Endothelial cell of umbilical vein (primary cell): Measurements from ENCODE around the gene ACTMAP. TPM values are rescaled to one million over a fixed set of nuclear protein-coding genes. Genes with fewer than 3 reads are reported as not detected.

Experiments used
- BruUV-seq: library from RNA; stranded (reverse); fragments of 400-500 nt; replicated peaks from 2 replicates; lab custom pipeline; 2021; lab: Mats Ljungman, UMichigan
- CTCF ChIA-PET: fragments of 300-600, 350-600 bp; sonication (Branson Sonifier 250); formaldehyde crosslinking; loops from one replicate; lab custom pipeline; 2021; ENCODE audit warnings: antibody characterized with exemption, inconsistent platforms; lab: Charles Lee
- POLR2A ChIA-PET: fragments of 300-600, 350-600 bp; sonication (Branson Sonifier 250); formaldehyde crosslinking; loops from one replicate; lab custom pipeline; 2021; ENCODE audit warnings: antibody characterized with exemption, inconsistent platforms; lab: Charles Lee
- DNase-seq: peaks from one replicate; pipeline ENCODE4 v3.0.0-alpha.2; 2011; ENCODE audit warnings: low read depth, low spot score
- FAIRE-seq: peaks from 2 replicates; lab custom pipeline; 2011; peaks lifted over from hg19 to GRCh38; lab: Jason Lieb, UNC
- H2AFZ ChIP-seq: 2 replicates; pipeline ENCODE4 v1.6.0; 2012; ENCODE audit warnings: low read depth, low read length, control low read depth, inconsistent platforms
- H3K27ac ChIP-seq: 2 replicates; pipeline ENCODE4 v1.5.1; 2011; ENCODE audit warnings: low read depth, mild to moderate bottlenecking, control low read depth, low read length, moderate library complexity; ENCODE audit not compliant: insufficient read depth
- H3K27me3 ChIP-seq, 2 experiments: 2 replicates each; pipeline versions ENCODE4 v1.6.0 to v1.6.1; 2011; ENCODE audit warnings: low read length in 2 of 2, mixed read lengths in 1 of 2; ENCODE audit not compliant: control insufficient read depth in 2 of 2, insufficient read depth in 2 of 2
- H3K36me3 ChIP-seq, 2 experiments: 2 replicates in 1 of 2; 3 replicates in 1 of 2; pipeline ENCODE4 v1.5.1; 2011; ENCODE audit warnings: low read length in 2 of 2, mild to moderate bottlenecking in 1 of 2, moderate library complexity in 1 of 2; ENCODE audit not compliant: control insufficient read depth in 2 of 2, insufficient read depth in 2 of 2; ENCODE audit errors: extremely low read depth in 1 of 2
- H3K4me1 ChIP-seq: 3 replicates; pipeline ENCODE4 v1.5.1; 2011; ENCODE audit warnings: mild to moderate bottlenecking, low read length; ENCODE audit not compliant: control insufficient read depth, insufficient read depth; ENCODE audit errors: extremely low read depth
- H3K4me2 ChIP-seq: 2 replicates; pipeline ENCODE4 v1.6.1; 2011; ENCODE audit warnings: low read length, control low read depth, mixed read lengths; ENCODE audit not compliant: insufficient read depth
- H3K4me3 ChIP-seq, 3 experiments: fragments of 200-600 bp in 1 of 3; sonication (generic), shearing (Covaris generic) in 1 of 3; replicated peaks in 1 of 3; 2 replicates each; pipeline ENCODE4 v1.5.1; 2011 to 2016; ENCODE audit warnings: control low read depth in 3 of 3, low read length in 3 of 3, mild to moderate bottlenecking in 2 of 3, inconsistent platforms in 1 of 3, low read depth in 1 of 3, moderate library complexity in 1 of 3; ENCODE audit not compliant: insufficient read depth in 1 of 3
- H3K79me2 ChIP-seq: 2 replicates; pipeline ENCODE4 v1.6.0; 2012; ENCODE audit warnings: low read length, inconsistent platforms; ENCODE audit not compliant: control insufficient read depth, insufficient read depth
- H3K9ac ChIP-seq: replicated peaks from 2 replicates; pipeline ENCODE3; 2011; ENCODE audit warnings: low read length, control low read depth; ENCODE audit not compliant: insufficient read depth; ENCODE audit errors: extremely low read depth
- H3K9me1 ChIP-seq: replicated peaks from 3 replicates; pipeline ENCODE4 v1.6.0; 2011; ENCODE audit warnings: mild to moderate bottlenecking, low read length; ENCODE audit not compliant: control insufficient read depth, insufficient read depth; ENCODE audit errors: extremely low read depth
- H3K9me3 ChIP-seq: replicated peaks from 2 replicates; pipeline ENCODE4 v1.5.1; 2012; ENCODE audit warnings: low read length, inconsistent platforms; ENCODE audit not compliant: control insufficient read depth, insufficient read depth
- H4K20me1 ChIP-seq: replicated peaks from 2 replicates; pipeline ENCODE3; 2011; ENCODE audit warnings: mild to moderate bottlenecking, low read length; ENCODE audit not compliant: control insufficient read depth, insufficient read depth; ENCODE audit errors: extremely low read depth
- EZH2 ChIP-seq: IDR thresholded peaks from 2 replicates; pipeline ENCODE4 v1.6.1; 2012; ENCODE audit warnings: borderline replicate concordance, low read depth, mild to moderate bottlenecking, moderate library complexity, low read length, inconsistent platforms; ENCODE audit not compliant: severe bottlenecking
- FOS ChIP-seq: IDR thresholded peaks from 2 replicates; pipeline ENCODE4 v1.6.1; 2011; ENCODE audit warnings: mild to moderate bottlenecking, low read length, moderate library complexity, borderline replicate concordance; ENCODE audit not compliant: insufficient read depth
- JUN ChIP-seq: IDR thresholded peaks from 2 replicates; pipeline ENCODE4 v1.6.1; 2011; ENCODE audit warnings: borderline replicate concordance, low read depth; ENCODE audit not compliant: insufficient read length, insufficient read depth
- MAX ChIP-seq: IDR thresholded peaks from 2 replicates; pipeline ENCODE4 v1.6.1; 2011; ENCODE audit not compliant: insufficient read depth, insufficient read length
- MYC ChIP-seq: IDR thresholded peaks from one replicate; pipeline ENCODE4 v1.6.1; 2011; ENCODE audit warnings: mild to moderate bottlenecking, low read depth, low read length
- POLR2A ChIP-seq: IDR thresholded peaks from 2 replicates; pipeline ENCODE4 v1.6.1; 2012; ENCODE audit warnings: low read depth, mild to moderate bottlenecking, control low read depth, low read length
- POLR2AphosphoS5 ChIP-seq: IDR thresholded peaks from 2 replicates; pipeline ENCODE4 v1.6.1; 2012; ENCODE audit warnings: low read depth, mild to moderate bottlenecking, control low read depth, low read length, moderate library complexity; ENCODE audit not compliant: insufficient read depth
- dilution Hi-C: fragments of 300-500 bp; cut with MboI; formaldehyde crosslinking; loops from one replicate; pipeline ENCODE4 v1.15.0; 2019; ENCODE audit warnings: low sequenced_read_pairs; ENCODE audit not compliant: extremely low pct_ligation_motif_present
- intact Hi-C: fragments of 100-400 bp; cut with micrococcal nuclease; formaldehyde crosslinking; loops from one replicate; pipeline ENCODE4 v1.10.0; 2022
- polyA plus RNA-seq, 4 experiments: library from polyadenylated mRNA; depleted of rRNA in 3 of 4; stranded (reverse) in 3 of 4; unstranded in 1 of 4; fragments of >200 nt; gene quantifications; 2 replicates each; pipeline versions ENCODE4 v1.2.1 to v1.2.3, GENCODE V29; 2011 to 2012; ENCODE audit warnings: missing spikeins in 1 of 4
- total RNA-seq: library from RNA; stranded (reverse); gene quantifications from 2 replicates; pipeline ENCODE4 v1.2.3, GENCODE V29; 2021

ACTMAP gene
- total and polyA plus RNA-seq, 2 donors (not counting 3 experiments of a cell fraction or from before 2014, with no cell fraction given): 5.2 to 9.1 TPM

GRCh38 chr19:40704491-40705361 is 45.6 kb downstream of the ACTMAP start:
- BruUV-seq: no TSS peak

GRCh38 chr19:40703029-40703755 is 47.1 kb downstream of the ACTMAP start:
- no peaks in the 10 kb centered on the region for H3K4me1 ChIP-seq
- no peak overlapping the region for H3K4me3 ChIP-seq
- H4K20me1 ChIP-seq: no peaks in the 10 kb centered on the region
- dilution Hi-C loops: no loop called here
- H3K27me3 ChIP-seq: no peaks in the 10 kb centered on the region
- ChIA-PET CTCF (interaction anchor here (1.0 kb wide), 1 partner anchor 12 kb away, joined by 3 read pairs; the partner anchor contains the start of gene NUMBL), POLR2A (interaction anchor here (0.7 kb wide), 1 partner anchor 49 kb away, joined by 4 read pairs; no protein-coding TSS in a partner anchor)
- no TSS peak for BruUV-seq
- H3K9me1 ChIP-seq: no peaks in the 10 kb centered on the region
- H3K79me2 ChIP-seq: no peaks in the 10 kb centered on the region
- DNase-seq: no peak
- H3K36me3 ChIP-seq: peaks cover 0 to 10% of the 10 kb centered on the region in 2 experiments
- H3K27ac ChIP-seq: no peak overlapping the region
- FAIRE-seq: no peak
- no peak overlapping the region for H3K4me2 ChIP-seq
- no peak overlapping the region for H2AFZ ChIP-seq
- H3K9ac ChIP-seq: no peak overlapping the region
- H3K9me3 ChIP-seq: no peaks in the 10 kb centered on the region
- intact Hi-C loops: no loop called here
- no peak for TF ChIP-seq EZH2
- TF ChIP-seq MYC: no peak
- TF ChIP-seq FOS: no peak
- TF ChIP-seq POLR2A: no peak
- no peak for TF ChIP-seq MAX
- no peak for TF ChIP-seq POLR2AphosphoS5
- no peak for TF ChIP-seq JUN

More at GRCh38 chr19:40704491-40705361, 45.6 kb downstream of the ACTMAP start:
- no peak overlapping the region for H3K4me3 ChIP-seq
- no peak overlapping the region for H3K4me2 ChIP-seq
- no peaks in the 10 kb centered on the region for H4K20me1 ChIP-seq
- H3K9ac ChIP-seq: no peak overlapping the region
- CTCF ChIA-PET: interaction anchor here (1.5 kb wide), 1 partner anchor 14 kb away, joined by 3 read pairs; the partner anchor contains the start of gene NUMBL
- H3K27me3 ChIP-seq: no peaks in the 10 kb centered on the region
- H3K4me1 ChIP-seq: no peaks in the 10 kb centered on the region
- POLR2A ChIA-PET: no interaction called here
- H3K36me3 ChIP-seq: peaks cover 0 to 13% of the 10 kb centered on the region in 2 experiments
- H3K9me3 ChIP-seq: no peaks in the 10 kb centered on the region
- H3K27ac ChIP-seq: no peak overlapping the region
- TF ChIP-seq MYC (no peak), EZH2 (no peak)
- dilution Hi-C loops: no loop called here
- no peak for DNase-seq
- intact Hi-C loops: no loop called here
- no peaks in the 10 kb centered on the region for H3K79me2 ChIP-seq
- no peak overlapping the region for H2AFZ ChIP-seq
- FAIRE-seq: no peak
- H3K9me1 ChIP-seq: no peaks in the 10 kb centered on the region
